GM12872 (cell line): ENCODE data around the gene GLA.

Experiments used
- CTCF ChIP-seq: IDR thresholded peaks from 3 replicates; pipeline ENCODE4 v1.5.1; 2011; ENCODE audit warnings: low read depth, mild to moderate bottlenecking, low read length, moderate library complexity; ENCODE audit not compliant: insufficient read depth

Gene GLA

GRCh38 chrX:101429934-101430333 is 22.2 kb upstream of the GLA start:
- no peak for TF ChIP-seq CTCF

- TF ChIP-seq CTCF = no peak
These were observed 20.2 kb upstream of the GLA start for GRCh38 chrX:101427954-101428353.

- no peak for TF ChIP-seq CTCF
These were observed 11.8 kb upstream of the GLA start for GRCh38 chrX:101419489-101419888.

GRCh38 chrX:101417981-101418841 is 10.5 kb upstream of the GLA start:
- no peak for TF ChIP-seq CTCF

GRCh38 chrX:101417190-101417589 is 9.5 kb upstream of the GLA start:
- TF ChIP-seq CTCF = no peak

GRCh38 chrX:101416691-101417090 is 9.0 kb upstream of the GLA start:
- no peak for TF ChIP-seq CTCF

- peak; percentile 66 for TF ChIP-seq CTCF
These were observed 7.7 kb upstream of the GLA start for GRCh38 chrX:101415180-101416145.
